ENCODE measurements around the gene ASB3.

DNA sequence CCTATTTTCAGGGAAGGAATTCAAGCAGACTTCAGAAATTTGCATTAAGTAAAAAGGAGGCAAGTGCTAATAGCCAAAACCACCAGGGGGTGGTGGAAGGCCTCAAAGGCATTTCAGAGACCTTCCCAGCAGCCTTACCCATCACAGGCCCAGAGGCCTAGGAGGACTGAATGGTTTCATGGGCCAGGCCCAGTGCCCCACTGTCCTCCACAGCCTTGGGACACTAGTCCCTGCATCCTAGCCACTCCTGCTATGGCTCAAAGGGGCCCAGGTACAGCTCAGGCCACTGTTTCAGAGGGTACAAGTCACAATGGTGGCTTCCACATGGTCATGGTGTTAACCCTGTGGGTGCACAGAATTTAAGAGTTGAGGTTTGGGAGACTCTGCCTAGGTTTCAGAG, 77.8 kb downstream of the ASB3 start:
- TF ChIP-seq POLR2A (IDR thresholded peaks at IDR 0.05) (no peak), EP300 (IDR thresholded peaks at IDR 0.05) (no peak)
- TF ChIP-seq, protein P1, sequence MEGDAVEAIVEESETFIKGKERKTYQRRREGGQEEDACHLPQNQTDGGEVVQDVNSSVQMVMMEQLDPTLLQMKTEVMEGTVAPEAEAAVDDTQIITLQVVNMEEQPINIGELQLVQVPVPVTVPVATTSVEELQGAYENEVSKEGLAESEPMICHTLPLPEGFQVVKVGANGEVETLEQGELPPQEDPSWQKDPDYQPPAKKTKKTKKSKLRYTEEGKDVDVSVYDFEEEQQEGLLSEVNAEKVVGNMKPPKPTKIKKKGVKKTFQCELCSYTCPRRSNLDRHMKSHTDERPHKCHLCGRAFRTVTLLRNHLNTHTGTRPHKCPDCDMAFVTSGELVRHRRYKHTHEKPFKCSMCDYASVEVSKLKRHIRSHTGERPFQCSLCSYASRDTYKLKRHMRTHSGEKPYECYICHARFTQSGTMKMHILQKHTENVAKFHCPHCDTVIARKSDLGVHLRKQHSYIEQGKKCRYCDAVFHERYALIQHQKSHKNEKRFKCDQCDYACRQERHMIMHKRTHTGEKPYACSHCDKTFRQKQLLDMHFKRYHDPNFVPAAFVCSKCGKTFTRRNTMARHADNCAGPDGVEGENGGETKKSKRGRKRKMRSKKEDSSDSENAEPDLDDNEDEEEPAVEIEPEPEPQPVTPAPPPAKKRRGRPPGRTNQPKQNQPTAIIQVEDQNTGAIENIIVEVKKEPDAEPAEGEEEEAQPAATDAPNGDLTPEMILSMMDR (IDR thresholded peaks at IDR 0.05) = no peak
